NCI-H345 (cell line): ENCODE results near the gene TAMALIN.

Source experiments
- DNase-seq: peaks from one replicate; lab custom pipeline; 2025; lab: John Stamatoyannopoulos, UW

The TAMALIN gene

GRCh38 chr12:52055731-52056711, 49.3 kb downstream of the TAMALIN start:
- DNase-seq: no peak

- no peak for DNase-seq
Measured at GRCh38 chr12:52056801-52057637, 50.3 kb downstream of the TAMALIN start.

- no peak for DNase-seq
Measured at GRCh38 chr12:52057638-52058576, 51.2 kb downstream of the TAMALIN start.

GRCh38 chr12:52058631-52059361, 52.0 kb downstream of the TAMALIN start:
- DNase-seq: no peak

- no peak for DNase-seq
Measured at GRCh38 chr12:52059582-52060497, 53.1 kb downstream of the TAMALIN start.

GRCh38 chr12:52060498-52061177, 53.9 kb downstream of the TAMALIN start:
- DNase-seq: no peak

- DNase-seq: no peak
Measured at GRCh38 chr12:52061470-52062166, 54.9 kb downstream of the TAMALIN start.

- no peak for DNase-seq
Measured at GRCh38 chr12:52062167-52063081, 55.7 kb downstream of the TAMALIN start.

GRCh38 chr12:52063082-52063924, 56.6 kb downstream of the TAMALIN start:
- no peak for DNase-seq

- DNase-seq: no peak
Measured at GRCh38 chr12:52063981-52064649, 57.4 kb downstream of the TAMALIN start.
